K562 (cell line): ENCODE results near the gene FPR1. TPM values are rescaled to one million over a fixed set of nuclear protein-coding genes. Genes with fewer than 3 reads are reported as not detected.

Experiments
- ARID1B ChIP-seq: fragments of 450-650 bp; IDR thresholded peaks from 2 replicates; pipeline ENCODE4 v1.6.1; 2016; ENCODE audit warnings: antibody characterized with exemption, mild to moderate bottlenecking, inconsistent platforms
- BCOR ChIP-seq: fragments of 450-650 bp; IDR thresholded peaks from 2 replicates; pipeline ENCODE4 v1.6.1; 2016
- BMI1 ChIP-seq: fragments of 150-350 bp; IDR thresholded peaks from 2 replicates; pipeline ENCODE4 v1.6.1; 2014; ENCODE audit warnings: low read length
- CGGBP1 ChIP-seq: fragments of 250-450 bp; sonication (Bioruptor Pico); IDR thresholded peaks from 2 replicates; pipeline ENCODE4 v1.9.0; 2021; ENCODE audit warnings: mild to moderate bottlenecking
- CREB1 ChIP-seq, 2 experiments: sonication (generic) in 1 of 2; formaldehyde crosslinking in 1 of 2; IDR thresholded peaks; 2 replicates each; pipeline versions ENCODE4 v1.6.1 to v1.8.0; 2012 to 2022; ENCODE audit warnings: inconsistent platforms in 1 of 2, mild to moderate bottlenecking in 1 of 2, missing genetic modification reagents in 1 of 2, moderate library complexity in 1 of 2
- E2F1 ChIP-seq: sonication (generic); formaldehyde crosslinking; IDR thresholded peaks from 2 replicates; pipeline ENCODE4 v1.8.1; 2023; ENCODE audit warnings: mild to moderate bottlenecking, missing genetic modification reagents, moderate library complexity
- FIP1L1 ChIP-seq: fragments of 200-400 bp; formaldehyde crosslinking; IDR thresholded peaks from 2 replicates; pipeline ENCODE4 v1.6.1; 2018; ENCODE audit warnings: mild to moderate bottlenecking, low read depth, low read length; ENCODE audit not compliant: poor library complexity, severe bottlenecking
- FOXK2 ChIP-seq, 2 experiments: fragments of 450-650 bp; IDR thresholded peaks in 1 of 2; conservative IDR thresholded peaks in 1 of 2; 2 replicates each; pipeline ENCODE4 v1.6.1; 2016; ENCODE audit warnings: low read depth in 2 of 2, mild to moderate bottlenecking in 1 of 2
- GABPB2 ChIP-seq: fragments of 250-450 bp; sonication (Bioruptor Pico); conservative IDR thresholded peaks from 2 replicates; pipeline ENCODE4 v1.5.1; 2021; ENCODE audit warnings: mild to moderate bottlenecking
- HCFC1 ChIP-seq: IDR thresholded peaks from 2 replicates; pipeline ENCODE4 v1.6.1; 2012; ENCODE audit warnings: low read depth, low read length, improper control_type of control experiment
- KAT2B ChIP-seq: IDR thresholded peaks from one replicate; pipeline ENCODE4 v1.6.1; 2012; ENCODE audit warnings: low read depth, mild to moderate bottlenecking, control low read depth, inconsistent platforms, low read length, moderate library complexity
- MBD2 ChIP-seq: sonication (generic); IDR thresholded peaks from 2 replicates; pipeline ENCODE4 v1.6.1; 2016; ENCODE audit warnings: low read depth, borderline replicate concordance
- MITF ChIP-seq: IDR thresholded peaks from 2 replicates; pipeline ENCODE4 v1.6.1; 2014; ENCODE audit warnings: antibody characterized with exemption
- MXI1 ChIP-seq: IDR thresholded peaks from 2 replicates; pipeline ENCODE4 v1.6.1; 2011; ENCODE audit warnings: low read depth, mild to moderate bottlenecking, improper control_type of control experiment, low read length
- NFIX ChIP-seq: fragments of 250-450 bp; sonication (Bioruptor Pico); IDR thresholded peaks from 2 replicates; pipeline ENCODE4 v1.4.0; 2020; ENCODE audit warnings: low read depth, mild to moderate bottlenecking, moderate library complexity
- NONO ChIP-seq, 2 experiments: fragments of 200-400 bp in 1 of 2; fragments of 450-650 bp in 1 of 2; formaldehyde crosslinking in 1 of 2; IDR thresholded peaks; 2 replicates each; pipeline ENCODE4 v1.6.1; 2017; ENCODE audit warnings: low read depth in 2 of 2, mild to moderate bottlenecking in 2 of 2, moderate library complexity in 2 of 2, low read length in 1 of 2
- POLR2AphosphoS5 ChIP-seq: IDR thresholded peaks from 2 replicates; pipeline ENCODE4 v1.6.1; 2011; ENCODE audit warnings: mild to moderate bottlenecking, low read depth, low read length, moderate library complexity; ENCODE audit not compliant: control insufficient read depth, insufficient read depth
- RBM22 ChIP-seq: fragments of 200-400 bp; formaldehyde crosslinking; IDR thresholded peaks from 2 replicates; pipeline ENCODE4 v1.6.1; 2018; ENCODE audit warnings: low read length, low read depth; ENCODE audit not compliant: poor library complexity, severe bottlenecking
- USF1 ChIP-seq: sonication (generic); formaldehyde crosslinking; IDR thresholded peaks from 2 replicates; pipeline ENCODE4 v1.9.0; 2022; ENCODE audit warnings: mild to moderate bottlenecking, missing genetic modification reagents
- ZNF324 ChIP-seq: fragments of 250-450 bp; sonication (Bioruptor Pico); IDR thresholded peaks from 2 replicates; pipeline ENCODE4 v1.4.0; 2020; ENCODE audit warnings: mild to moderate bottlenecking
- ZNF512 ChIP-seq: IDR thresholded peaks from 2 replicates; pipeline ENCODE4 v1.6.1; 2016; ENCODE audit warnings: missing genetic modification characterization, missing compliant biosample characterization
- ZNF57 ChIP-seq: fragments of 450-650 bp; formaldehyde crosslinking; IDR thresholded peaks from 2 replicates; pipeline ENCODE4 v1.4.0; 2020; ENCODE audit warnings: mild to moderate bottlenecking, moderate library complexity
- ZNF583 ChIP-seq: fragments of 250-450 bp; sonication (Bioruptor Pico); IDR thresholded peaks from 2 replicates; pipeline ENCODE4 v1.4.0; 2020
- ZNF79 ChIP-seq: fragments of 250-450 bp; sonication (Bioruptor Pico); IDR thresholded peaks from 2 replicates; pipeline ENCODE4 v1.4.0; 2020; ENCODE audit warnings: low read depth, mild to moderate bottlenecking, moderate library complexity
- polyA plus RNA-seq, 8 experiments: library from polyadenylated mRNA; depleted of rRNA in 4 of 8; stranded (reverse) in 5 of 8; unstranded in 3 of 8; fragments of >200 nt; fragmentation: Nextera tagmentation in 2 of 8; fragmentation: Illumina TruSeq in 1 of 8; extraction: Ambion mirVana in 2 of 8; extraction: Trizol in 1 of 8; gene quantifications; 2 replicates each; pipeline versions ENCODE4 v1.2.1 to v1.2.3, GENCODE V29; 2011 to 2014; ENCODE audit warnings: inconsistent platforms in 1 of 8, missing spikeins in 1 of 8
- total RNA-seq, 7 experiments: library from RNA; depleted of rRNA in 6 of 7; stranded (reverse); fragments of >200 nt in 6 of 7; fragmentation: Illumina TruSeq in 2 of 7; extraction: Trizol in 2 of 7; gene quantifications; 2 replicates each; pipeline versions ENCODE4 v1.2.1 to v1.2.3, GENCODE V29; 2011 to 2021; ENCODE audit warnings: low replicate concordance in 1 of 7

The FPR1 gene
- total and polyA plus RNA-seq, 9 of the 15 experiments (the other 6 are each of a cell fraction or from before 2014, with no cell fraction given), result 0.06 to 0.25 (median 0.14) TPM; not detected in 4

- TF ChIP-seq ZNF324 (peak; percentile 64), USF1 (CRISPR knock-in tag) (no peak), KAT2B (no peak), E2F1 (CRISPR knock-in tag) (no peak), GABPB2 (CRISPR knock-in tag) (no peak), NFIX (CRISPR knock-in tag) (peak; percentile 62; the same call in 1 of the 2 replicates), FIP1L1 (no peak), POLR2AphosphoS5 (no peak), MXI1 (no peak), FOXK2 (conservative IDR thresholded peaks at IDR 0.05 in 1 of 2, IDR thresholded peaks at IDR 0.05 in 1 of 2; ENCODE audit: low read depth in 2 of 2) (no peak), HCFC1 (no peak), BCOR (no peak), ZNF79 (peak; percentile 97), MITF (no peak), CREB1 (IDR thresholded peaks at IDR 0.05) (no peak), CREB1 (CRISPR knock-in tag; IDR thresholded peaks at IDR 0.05) (no peak), BMI1 (no peak), ZNF512 (tag) (no peak), MBD2 (no peak), NONO (IDR thresholded peaks at IDR 0.05; ENCODE audit: low read depth in 2 of 2, low read length in 1 of 2) (no peak), CGGBP1 (CRISPR knock-in tag) (no peak), RBM22 (no peak), ZNF57 (no peak), ARID1B (no peak), ZNF583 (CRISPR knock-in tag) (peak; percentile 98)
Measured at GRCh38 chr19:51786646-51787494, 35.2 kb upstream of the FPR1 start (continued).
